ENCODE results near the gene GREM2.

Gene GREM2

DNA sequence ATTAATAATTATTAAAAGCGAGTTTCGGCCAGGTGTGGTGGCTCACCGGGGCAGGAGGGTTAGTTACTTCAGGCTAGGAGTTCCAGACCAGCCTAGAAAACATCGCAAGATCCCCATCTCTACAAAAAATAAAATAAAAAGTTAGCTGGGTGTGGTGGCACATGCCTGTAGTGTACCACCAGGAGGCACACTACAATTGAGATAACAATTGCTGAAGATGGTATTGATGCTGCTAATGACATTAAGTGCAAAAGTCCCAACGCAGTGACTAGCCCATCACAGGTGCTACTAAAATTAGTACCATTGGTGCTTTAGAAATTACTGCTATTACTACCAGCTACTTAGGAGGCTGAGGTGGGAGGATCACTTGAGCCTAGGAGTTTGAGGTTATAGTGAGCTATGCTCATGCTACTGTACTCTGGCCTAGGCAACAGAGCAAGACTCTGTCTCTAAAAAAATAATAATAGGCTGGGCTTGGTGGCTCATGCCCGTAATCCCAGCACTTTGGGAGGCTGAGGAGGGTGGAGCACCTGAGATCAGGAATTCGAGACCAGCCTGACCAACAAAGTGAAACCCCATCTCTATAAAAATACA, 156.6 kb downstream of the GREM2 start:
- DNase-seq (ENCODE audit: low read depth in 2 of 2), result no peak

DNA sequence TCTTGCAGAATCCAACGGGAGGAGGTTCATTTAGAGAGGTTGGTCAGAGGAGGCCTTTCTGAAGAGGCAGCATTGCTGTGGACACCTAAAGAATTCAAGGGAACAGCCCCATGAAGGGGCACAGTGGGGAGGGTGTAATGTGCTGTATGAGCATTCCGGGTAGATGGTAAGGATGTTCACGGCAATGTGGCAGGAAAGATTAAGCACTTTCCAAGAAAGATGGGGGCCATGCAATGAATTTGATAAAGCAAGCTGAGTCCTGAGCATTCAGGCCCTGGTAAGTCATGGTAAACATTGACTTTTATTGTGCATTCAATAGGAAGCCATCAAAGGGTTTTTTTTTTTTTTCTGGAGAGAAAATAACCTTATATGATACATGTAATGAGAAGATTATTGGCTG, 166.6 kb downstream of the GREM2 start:
- DNase-seq (ENCODE audit: low read depth in 2 of 2), result no peak

DNA sequence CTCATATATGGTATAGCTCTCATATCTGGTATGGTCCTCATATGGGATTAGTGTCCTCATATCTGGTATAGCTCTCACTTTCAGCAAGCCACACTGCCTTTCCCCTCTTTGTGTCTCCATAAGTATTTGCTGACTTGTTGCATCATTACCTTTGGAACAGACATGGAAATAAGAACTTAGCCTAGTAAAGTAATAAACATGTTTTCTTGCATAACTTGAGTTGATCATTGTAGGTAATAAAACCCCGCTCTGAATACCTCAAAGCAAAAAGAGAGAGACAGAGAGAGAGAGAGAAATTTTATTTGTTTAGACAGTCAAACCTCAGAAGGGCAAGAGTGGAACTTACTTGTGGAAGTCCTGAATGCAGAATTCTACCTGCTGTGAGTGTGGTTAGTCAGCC, 170.3 kb downstream of the GREM2 start:
- DNase-seq (ENCODE audit: low read depth in 2 of 2), result no peak

Measured in stimulated activated CD8-positive, alpha-beta memory T cell treated with anti-CD3 and anti-CD28 coated beads, Interleukin-2, amount 100 ng/mL, for 1 hour (primary cell).